ENCODE measurements around the gene STRA6.

DNA sequence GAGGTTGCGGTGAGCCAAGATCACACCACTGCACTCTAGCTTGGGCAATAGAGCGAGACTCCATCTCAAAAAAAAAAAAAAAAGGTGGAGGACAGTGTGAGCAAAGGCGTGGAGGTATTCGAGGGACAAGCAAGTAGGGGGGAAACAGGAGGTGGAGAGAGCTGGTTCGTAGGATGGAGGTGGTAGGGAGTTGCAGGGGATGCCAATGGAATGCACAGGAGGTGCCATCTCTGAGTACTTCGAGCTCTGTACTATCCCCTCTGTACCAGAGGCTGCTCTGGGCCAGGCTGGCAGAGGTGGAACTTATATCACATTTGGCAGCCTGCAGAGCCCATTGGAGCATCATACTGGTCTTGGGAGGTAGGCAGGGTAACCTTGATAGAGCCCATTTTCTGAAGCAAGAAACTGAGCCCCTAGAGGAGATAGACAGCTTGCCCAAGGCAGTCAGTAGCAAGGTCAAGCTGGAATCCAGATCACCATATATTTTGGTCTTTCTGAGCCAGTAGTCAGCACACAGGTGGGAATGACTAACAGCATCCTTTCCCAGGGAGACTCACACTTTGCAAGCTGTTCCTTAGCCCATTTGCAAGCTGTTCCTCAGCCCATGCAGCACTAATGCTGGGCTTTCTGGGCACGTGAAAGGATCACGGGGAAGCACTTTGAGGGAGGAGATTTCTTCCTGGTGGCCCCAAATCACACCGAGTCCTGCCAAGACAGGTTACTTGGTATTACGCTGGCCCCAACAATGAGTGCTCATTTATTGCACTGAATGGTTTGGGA lies 24.4 kb upstream of the STRA6 start:
- TF ChIP-seq, protein P1, sequence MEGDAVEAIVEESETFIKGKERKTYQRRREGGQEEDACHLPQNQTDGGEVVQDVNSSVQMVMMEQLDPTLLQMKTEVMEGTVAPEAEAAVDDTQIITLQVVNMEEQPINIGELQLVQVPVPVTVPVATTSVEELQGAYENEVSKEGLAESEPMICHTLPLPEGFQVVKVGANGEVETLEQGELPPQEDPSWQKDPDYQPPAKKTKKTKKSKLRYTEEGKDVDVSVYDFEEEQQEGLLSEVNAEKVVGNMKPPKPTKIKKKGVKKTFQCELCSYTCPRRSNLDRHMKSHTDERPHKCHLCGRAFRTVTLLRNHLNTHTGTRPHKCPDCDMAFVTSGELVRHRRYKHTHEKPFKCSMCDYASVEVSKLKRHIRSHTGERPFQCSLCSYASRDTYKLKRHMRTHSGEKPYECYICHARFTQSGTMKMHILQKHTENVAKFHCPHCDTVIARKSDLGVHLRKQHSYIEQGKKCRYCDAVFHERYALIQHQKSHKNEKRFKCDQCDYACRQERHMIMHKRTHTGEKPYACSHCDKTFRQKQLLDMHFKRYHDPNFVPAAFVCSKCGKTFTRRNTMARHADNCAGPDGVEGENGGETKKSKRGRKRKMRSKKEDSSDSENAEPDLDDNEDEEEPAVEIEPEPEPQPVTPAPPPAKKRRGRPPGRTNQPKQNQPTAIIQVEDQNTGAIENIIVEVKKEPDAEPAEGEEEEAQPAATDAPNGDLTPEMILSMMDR (conservative IDR thresholded peaks at IDR 0.05; ENCODE audit: low read depth, low read length) = no peak
- no peak for TF ChIP-seq EZH2 (IDR thresholded peaks at IDR 0.05; ENCODE audit: borderline replicate concordance, low read depth, low read length, poor library complexity, severe bottlenecking)
